Measurements from ENCODE around the gene RSF1. TPM values are rescaled to one million over a fixed set of nuclear protein-coding genes. Genes with fewer than 3 reads are reported as not detected.
A peak's percentile ranks its signal among the peaks of the same experiment; 100 is the strongest.

Gene RSF1
- total RNA-seq, 1 donor = 36.9 TPM

DNA sequence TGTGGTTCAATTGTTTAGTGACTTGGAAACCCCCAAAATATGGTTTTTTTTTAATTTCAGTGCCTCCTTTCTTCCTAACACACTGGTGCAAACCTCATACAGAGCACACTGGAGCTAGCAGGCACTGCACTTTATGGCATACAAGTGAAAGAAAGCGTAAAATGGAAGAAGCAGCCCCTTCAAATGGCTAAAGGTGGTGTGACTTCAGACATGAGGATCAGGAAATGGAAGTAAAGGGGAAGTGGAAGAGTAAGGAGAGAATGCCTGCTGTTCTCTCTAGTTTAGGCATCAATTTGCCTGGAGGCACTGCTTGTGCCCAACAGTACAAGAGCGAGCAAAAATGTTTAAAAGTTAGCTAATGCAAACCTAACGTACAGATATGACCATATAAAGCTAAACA lies 5.7 kb downstream of the RSF1 start:
- Histone ChIP-seq H3K4me1 (ENCODE audit: insufficient read depth, low read length) (peaks cover 11% of the 10 kb centered on the region), H3K79me2 (ENCODE audit: insufficient read depth, low read length) (peaks cover 98% of the 10 kb centered on the region), H3K27ac (ENCODE audit: low read depth, low read length) (no peak overlapping the region), H3K4me3 (ENCODE audit: insufficient read depth, low read length) (no peak overlapping the region), H3K27me3 (ENCODE audit: insufficient read depth, low read length) (no peaks in the 10 kb centered on the region), H3K4me2 (ENCODE audit: insufficient read depth, low read length) (no peak overlapping the region), H3K36me3 (ENCODE audit: insufficient read depth, low read length) (no peaks in the 10 kb centered on the region), H4K20me1 (ENCODE audit: insufficient read depth, low read length) (peaks cover 73% of the 10 kb centered on the region), H3K9me3 (ENCODE audit: low read depth, low read length) (no peaks in the 10 kb centered on the region), H2AFZ (ENCODE audit: low read length) (no peak overlapping the region)
- DNase-seq (ENCODE audit: insufficient read length, low spot score, missing footprints) = no peak
- TF ChIP-seq, protein P1, sequence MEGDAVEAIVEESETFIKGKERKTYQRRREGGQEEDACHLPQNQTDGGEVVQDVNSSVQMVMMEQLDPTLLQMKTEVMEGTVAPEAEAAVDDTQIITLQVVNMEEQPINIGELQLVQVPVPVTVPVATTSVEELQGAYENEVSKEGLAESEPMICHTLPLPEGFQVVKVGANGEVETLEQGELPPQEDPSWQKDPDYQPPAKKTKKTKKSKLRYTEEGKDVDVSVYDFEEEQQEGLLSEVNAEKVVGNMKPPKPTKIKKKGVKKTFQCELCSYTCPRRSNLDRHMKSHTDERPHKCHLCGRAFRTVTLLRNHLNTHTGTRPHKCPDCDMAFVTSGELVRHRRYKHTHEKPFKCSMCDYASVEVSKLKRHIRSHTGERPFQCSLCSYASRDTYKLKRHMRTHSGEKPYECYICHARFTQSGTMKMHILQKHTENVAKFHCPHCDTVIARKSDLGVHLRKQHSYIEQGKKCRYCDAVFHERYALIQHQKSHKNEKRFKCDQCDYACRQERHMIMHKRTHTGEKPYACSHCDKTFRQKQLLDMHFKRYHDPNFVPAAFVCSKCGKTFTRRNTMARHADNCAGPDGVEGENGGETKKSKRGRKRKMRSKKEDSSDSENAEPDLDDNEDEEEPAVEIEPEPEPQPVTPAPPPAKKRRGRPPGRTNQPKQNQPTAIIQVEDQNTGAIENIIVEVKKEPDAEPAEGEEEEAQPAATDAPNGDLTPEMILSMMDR (IDR thresholded peaks at IDR 0.05; ENCODE audit: extremely low read depth, low read depth, low read length) = no peak

DNA sequence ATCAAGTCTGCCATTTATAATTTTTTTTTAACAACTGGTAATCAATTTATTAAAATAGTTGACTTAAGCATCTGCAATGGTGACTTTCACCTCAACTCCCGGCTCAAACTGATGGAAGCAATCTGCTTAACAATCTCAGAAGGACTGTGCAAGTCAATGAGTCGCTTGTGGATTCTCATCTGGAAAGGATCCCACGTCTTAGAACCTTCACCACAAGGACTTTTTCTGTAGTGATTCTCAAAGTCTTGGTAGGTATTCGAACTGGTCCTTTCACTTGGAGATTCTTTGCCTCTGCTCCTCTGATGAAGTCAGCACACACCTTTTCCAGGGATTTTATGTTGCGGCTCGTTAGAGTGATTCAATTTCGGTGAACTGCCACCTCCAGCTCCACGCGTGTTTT lies 7.3 kb downstream of the RSF1 start:
- peak; percentile 0 for DNase-seq (ENCODE audit: insufficient read length, low spot score, missing footprints)
- peaks cover 5% of the 10 kb centered on the region for H3K4me1 ChIP-seq (ENCODE audit: insufficient read depth, low read length)
- no peaks in the 10 kb centered on the region for H3K27me3 ChIP-seq (ENCODE audit: insufficient read depth, low read length)
- H3K79me2 ChIP-seq (ENCODE audit: insufficient read depth, low read length) = peaks cover 97% of the 10 kb centered on the region
- no peak overlapping the region for H3K4me3 ChIP-seq (ENCODE audit: insufficient read depth, low read length)
- H3K4me2 ChIP-seq (ENCODE audit: insufficient read depth, low read length) = no peak overlapping the region
- H3K36me3 ChIP-seq (ENCODE audit: insufficient read depth, low read length) = no peaks in the 10 kb centered on the region
- H4K20me1 ChIP-seq (ENCODE audit: insufficient read depth, low read length) = peaks cover 76% of the 10 kb centered on the region
- no peak overlapping the region for H2AFZ ChIP-seq (ENCODE audit: low read length)
- TF ChIP-seq, protein P1 (IDR thresholded peaks at IDR 0.05; ENCODE audit: extremely low read depth, low read depth, low read length) = no peak
- no peak overlapping the region for H3K27ac ChIP-seq (ENCODE audit: low read depth, low read length)
- no peaks in the 10 kb centered on the region for H3K9me3 ChIP-seq (ENCODE audit: low read depth, low read length)

DNA sequence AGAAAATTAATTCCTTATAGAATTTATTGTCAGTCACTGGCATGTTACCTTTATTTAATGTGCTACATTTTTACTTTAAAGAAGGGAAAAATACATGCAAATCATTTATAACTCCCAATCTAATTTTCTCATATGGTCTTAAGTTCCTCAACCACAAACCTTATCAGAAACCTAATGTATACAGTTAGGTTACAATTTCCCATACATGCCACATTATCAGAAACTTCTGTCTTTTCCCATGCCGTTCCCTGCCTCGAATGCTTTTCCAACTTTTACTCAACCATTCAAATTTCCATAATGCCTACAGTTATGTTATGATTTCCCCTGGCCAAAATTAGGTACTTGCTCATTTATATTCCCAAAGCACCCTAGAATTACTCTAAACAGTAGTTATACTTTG lies 13.5 kb downstream of the RSF1 start:
- Histone ChIP-seq H3K4me1 (ENCODE audit: insufficient read depth, low read length) (peaks cover 2% of the 10 kb centered on the region), H3K79me2 (ENCODE audit: insufficient read depth, low read length) (peaks cover 95% of the 10 kb centered on the region), H3K27me3 (ENCODE audit: insufficient read depth, low read length) (no peaks in the 10 kb centered on the region), H3K4me2 (ENCODE audit: insufficient read depth, low read length) (no peak overlapping the region), H3K4me3 (ENCODE audit: insufficient read depth, low read length) (no peak overlapping the region), H2AFZ (ENCODE audit: low read length) (no peak overlapping the region), H3K27ac (ENCODE audit: low read depth, low read length) (no peak overlapping the region), H4K20me1 (ENCODE audit: insufficient read depth, low read length) (peaks cover 79% of the 10 kb centered on the region), H3K9me3 (ENCODE audit: low read depth, low read length) (no peaks in the 10 kb centered on the region), H3K36me3 (ENCODE audit: insufficient read depth, low read length) (no peaks in the 10 kb centered on the region)
- TF ChIP-seq, protein P1 (IDR thresholded peaks at IDR 0.05; ENCODE audit: extremely low read depth, low read depth, low read length) = no peak
- DNase-seq (ENCODE audit: insufficient read length, low spot score, missing footprints) = no peak

DNA sequence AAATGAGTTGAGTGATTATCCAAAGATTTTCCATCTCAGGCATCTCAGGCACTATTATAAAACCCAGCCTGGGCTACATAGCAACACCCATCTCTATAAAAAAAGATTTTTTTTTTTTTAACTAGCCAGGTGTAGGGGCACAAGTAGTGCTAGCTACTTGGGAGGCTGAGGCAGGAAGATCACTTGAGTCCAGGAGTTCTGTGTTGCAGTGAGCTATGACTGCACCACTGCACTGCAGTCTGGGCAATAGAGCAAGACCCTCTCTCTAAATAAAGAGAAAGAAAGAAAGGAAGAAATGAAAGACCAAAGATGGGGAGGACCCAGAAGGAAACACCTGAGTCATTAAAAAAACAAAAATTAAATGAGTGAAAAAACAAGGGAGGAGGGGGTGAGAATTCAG lies 14.1 kb downstream of the RSF1 start:
- Histone ChIP-seq H2AFZ (ENCODE audit: low read length) (no peak overlapping the region), H4K20me1 (ENCODE audit: insufficient read depth, low read length) (peaks cover 81% of the 10 kb centered on the region), H3K27me3 (ENCODE audit: insufficient read depth, low read length) (no peaks in the 10 kb centered on the region)

More for the DNA sequence above, 14.1 kb downstream of the RSF1 start:
- DNase-seq (ENCODE audit: insufficient read length, low spot score, missing footprints) = no peak
- Histone ChIP-seq H3K27ac (ENCODE audit: low read depth, low read length) (no peak overlapping the region), H3K9me3 (ENCODE audit: low read depth, low read length) (no peaks in the 10 kb centered on the region), H3K79me2 (ENCODE audit: insufficient read depth, low read length) (peaks cover 94% of the 10 kb centered on the region), H3K4me1 (ENCODE audit: insufficient read depth, low read length) (peaks cover 2% of the 10 kb centered on the region), H3K4me2 (ENCODE audit: insufficient read depth, low read length) (no peak overlapping the region), H3K36me3 (ENCODE audit: insufficient read depth, low read length) (no peaks in the 10 kb centered on the region), H3K4me3 (ENCODE audit: insufficient read depth, low read length) (no peak overlapping the region)
- TF ChIP-seq, protein P1 (IDR thresholded peaks at IDR 0.05; ENCODE audit: extremely low read depth, low read depth, low read length) = no peak

All from osteoblast (primary cell).